HCT116 (cell line): ENCODE data around the gene NBDY. TPM values are rescaled to one million over a fixed set of nuclear protein-coding genes. Genes with fewer than 3 reads are reported as not detected.

Experiments
- ATAC-seq: fragments of 200-7000 bp; cut with Tn5 transposase; 2 replicates; pipeline ENCODE4 v1.9.1; 2020; ENCODE audit warnings: mild to moderate bottlenecking, moderate library complexity
- BruUV-seq: library from RNA; stranded (reverse); fragments of 400-500 nt; replicated peaks from 2 replicates; lab custom pipeline; 2021; lab: Mats Ljungman, UMichigan
- CTCF ChIA-PET: fragments of 300-600 bp; sonication (Branson Sonifier 250); formaldehyde crosslinking; loops from one replicate; lab custom pipeline; 2021; ENCODE audit warnings: antibody characterized with exemption; lab: Charles Lee
- POLR2A ChIA-PET: fragments of 300-600, 350-600 bp; sonication (Branson Sonifier 250); formaldehyde crosslinking; loops from one replicate; lab custom pipeline; 2021; ENCODE audit warnings: antibody characterized with exemption; lab: Charles Lee
- RAD21 ChIA-PET, 2 experiments: fragments of 300-600 bp; sonication (Branson Sonifier 250); formaldehyde crosslinking; loops; one replicate each; lab custom pipeline; 2023; ENCODE audit warnings: low total read pairs in 2 of 2; ENCODE audit not compliant: uncharacterized antibody in 2 of 2, unreplicated experiment in 2 of 2, low non-redundant PET in 1 of 2; lab: Charles Lee
- DNase-seq: peaks from one replicate; pipeline ENCODE4 v3.0.0-alpha.2; 2010; ENCODE audit warnings: low read depth, low spot score
- H2AFZ ChIP-seq: fragments of 200-600 bp; shearing (Covaris generic), sonication (generic); 2 replicates; pipeline ENCODE4 v1.6.1; 2017; ENCODE audit warnings: low read depth, mixed run types, mixed read lengths, antibody characterized with exemption, low read length; ENCODE audit not compliant: poor library complexity, severe bottlenecking
- H3K27ac ChIP-seq: 2 replicates; pipeline ENCODE4 v1.5.1; 2012; ENCODE audit warnings: low read depth, low read length
- H3K27me3 ChIP-seq: fragments of 200-600 bp; sonication (generic); 2 replicates; pipeline ENCODE4 v1.6.1; 2016; ENCODE audit warnings: mixed run types, low read length, mixed read lengths; ENCODE audit not compliant: insufficient read depth
- H3K36me3 ChIP-seq, 2 experiments: fragments of 200-500 bp in 1 of 2; fragments of 200-600 bp in 1 of 2; sonication (Bioruptor generic) in 1 of 2; sonication (generic) in 1 of 2; 2 replicates each; pipeline versions ENCODE4 v1.5.1 to v1.6.1; 2014 to 2016; ENCODE audit warnings: low read length in 2 of 2, inconsistent platforms in 1 of 2, mixed read lengths in 1 of 2, mixed run types in 1 of 2; ENCODE audit not compliant: insufficient read depth in 2 of 2, control insufficient read depth in 1 of 2
- H3K4me1 ChIP-seq, 2 experiments: fragments of 200-600 bp in 1 of 2; sonication (generic) in 1 of 2; 2 replicates each; pipeline versions ENCODE4 v1.5.1 to v1.6.1; 2012 to 2017; ENCODE audit warnings: low read length in 2 of 2, inconsistent platforms in 1 of 2, mild to moderate bottlenecking in 1 of 2, mixed read lengths in 1 of 2, mixed run types in 1 of 2, moderate library complexity in 1 of 2; ENCODE audit not compliant: insufficient read depth in 2 of 2, control insufficient read depth in 1 of 2
- H3K4me2 ChIP-seq: fragments of 200-600 bp; sonication (generic); 2 replicates; pipeline ENCODE4 v1.6.1; 2017; ENCODE audit warnings: mixed run types, low read length, mixed read lengths
- H3K4me3 ChIP-seq, 2 experiments: fragments of 200-600 bp in 1 of 2; sonication (generic) in 1 of 2; replicated peaks in 1 of 2; 2 replicates each; pipeline ENCODE4 v1.5.1; 2011 to 2016; ENCODE audit warnings: low read length in 2 of 2, control low read depth in 1 of 2, low read depth in 1 of 2, mild to moderate bottlenecking in 1 of 2, mixed read lengths in 1 of 2, mixed run types in 1 of 2
- H3K79me2 ChIP-seq: fragments of 200-600 bp; sonication (generic); 2 replicates; pipeline ENCODE4 v1.6.1; 2017; ENCODE audit warnings: mild to moderate bottlenecking, mixed run types, low read length, moderate library complexity, mixed read lengths; ENCODE audit not compliant: insufficient read depth
- H3K9ac ChIP-seq: fragments of 200-600 bp; sonication (generic); 2 replicates; pipeline ENCODE4 v1.6.1; 2016; ENCODE audit warnings: low read length, mixed read lengths
- H3K9me2 ChIP-seq: fragments of 200-600 bp; sonication (generic), shearing (Covaris generic); 2 replicates; pipeline ENCODE4 v1.6.1; 2017; ENCODE audit warnings: mixed run types, mild to moderate bottlenecking, moderate library complexity; ENCODE audit not compliant: insufficient read depth
- H3K9me3 ChIP-seq, 2 experiments: fragments of 200-500 bp in 1 of 2; fragments of 200-600 bp in 1 of 2; sonication (Bioruptor generic) in 1 of 2; sonication (generic) in 1 of 2; 2 replicates each; pipeline ENCODE4 v1.6.1; 2014 to 2017; ENCODE audit warnings: low read length in 2 of 2, mixed read lengths in 2 of 2, inconsistent platforms in 1 of 2, low read depth in 1 of 2, mild to moderate bottlenecking in 1 of 2, mixed run types in 1 of 2, moderate library complexity in 1 of 2; ENCODE audit not compliant: control insufficient read depth in 1 of 2, insufficient read depth in 1 of 2
- H4K20me1 ChIP-seq: fragments of 200-600 bp; sonication (generic), shearing (Covaris generic); 2 replicates; pipeline ENCODE4 v1.6.1; 2017; ENCODE audit warnings: mixed run types, mild to moderate bottlenecking, moderate library complexity; ENCODE audit not compliant: insufficient read depth
- CBX3 ChIP-seq: IDR thresholded peaks from 2 replicates; pipeline ENCODE4 v1.6.1; 2012; ENCODE audit warnings: low read depth
- CEBPB ChIP-seq: IDR thresholded peaks from 2 replicates; pipeline ENCODE4 v1.6.1; 2012; ENCODE audit warnings: low read depth
- JUND ChIP-seq: IDR thresholded peaks from 2 replicates; pipeline ENCODE4 v1.6.1; 2012
- POLR2A ChIP-seq: IDR thresholded peaks from 2 replicates; pipeline ENCODE4 v1.7.0; 2011; ENCODE audit warnings: borderline replicate concordance; ENCODE audit not compliant: insufficient read depth, insufficient read length; ENCODE audit errors: extremely low read depth
- SP1 ChIP-seq: IDR thresholded peaks from 2 replicates; pipeline ENCODE4 v1.6.1; 2012; ENCODE audit warnings: low read depth
- intact Hi-C: fragments of 100-400 bp; cut with micrococcal nuclease; formaldehyde crosslinking; loops from 2 replicates; pipeline ENCODE4 v1.10.0; 2022
- total RNA-seq: library from RNA; stranded (reverse); gene quantifications from one replicate; pipeline ENCODE4 v1.2.1, GENCODE V29; 2021; ENCODE audit not compliant: unreplicated experiment
- TF ChIP-seq, protein P1 (sequence below): IDR thresholded peaks from 2 replicates; pipeline ENCODE4 v1.6.1; 2011; ENCODE audit warnings: mild to moderate bottlenecking, low read length, moderate library complexity; ENCODE audit not compliant: insufficient replicate concordance; ENCODE audit errors: extremely low read depth

The NBDY gene
- total RNA-seq, 1 experiment from 2014 or later: 65.6 TPM

DNA sequence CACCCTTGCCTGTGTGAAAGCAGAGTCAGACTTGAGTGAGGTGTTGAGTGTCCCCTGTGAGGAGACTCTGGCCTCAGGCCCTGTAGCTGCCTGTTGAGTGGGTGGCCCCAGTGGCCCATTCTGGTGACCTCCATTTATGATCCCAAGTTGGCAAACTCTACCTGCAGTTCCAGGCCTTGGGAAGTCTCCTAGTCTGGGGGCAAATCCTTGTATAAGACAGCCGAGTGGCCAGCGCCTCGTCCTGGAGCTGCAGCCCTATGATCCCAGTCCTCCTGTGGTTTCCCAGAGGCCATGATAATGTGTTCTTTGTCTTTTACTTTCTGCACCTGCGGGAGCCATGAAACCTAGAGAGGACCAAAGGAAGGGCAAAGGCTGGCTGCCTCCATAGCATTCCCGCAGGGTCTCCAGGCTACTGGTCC is 58.7 kb downstream of the NBDY start:
- no peak for DNase-seq
- no peak overlapping the region for H3K4me2 ChIP-seq

DNA sequence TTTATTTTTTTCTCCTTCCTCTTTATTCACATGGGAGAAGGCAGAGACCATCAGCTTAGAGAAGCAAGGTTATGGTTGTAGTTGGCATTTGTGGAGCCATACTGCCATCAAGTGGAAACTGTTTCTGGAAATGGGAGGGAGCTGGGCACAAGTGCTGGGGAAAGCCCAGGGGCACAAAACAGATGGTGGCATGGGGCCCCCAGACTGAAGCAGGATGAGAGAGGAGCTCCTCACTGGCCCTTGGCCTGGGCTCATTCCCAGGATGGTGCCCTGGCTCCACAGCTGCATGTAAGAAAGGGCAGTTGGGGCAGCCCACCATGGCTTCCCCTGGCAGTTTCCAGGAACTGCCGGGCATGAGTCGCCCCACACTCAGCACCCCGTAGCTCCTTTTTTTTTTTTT is 59.2 kb downstream of the NBDY start:
- Histone ChIP-seq H3K27me3 (no peaks in the 10 kb centered on the region), H3K4me2 (no peak overlapping the region), H3K27ac (no peak overlapping the region), H3K36me3 (no peaks in the 10 kb centered on the region; a peak in 1 of 4 replicates), H3K4me1 (no peaks in the 10 kb centered on the region), H3K9me3 (no peaks in the 10 kb centered on the region), H3K79me2 (no peaks in the 10 kb centered on the region), H3K4me3 (no peak overlapping the region), H4K20me1 (no peaks in the 10 kb centered on the region), H2AFZ (no peak overlapping the region), H3K9me2 (no peaks in the 10 kb centered on the region), H3K9ac (no peak overlapping the region)
- ChIA-PET RAD21 (no interaction called here), POLR2A (no interaction called here), CTCF (interaction anchor here (1.6 kb wide), 1 partner anchor 190 kb away, joined by 8 read pairs; no protein-coding TSS in a partner anchor)
- DNase-seq: no peak
- intact Hi-C loops: no loop called here
- BruUV-seq: no TSS peak
- TF ChIP-seq CBX3 (no peak), JUND (no peak)
- no peak for ATAC-seq

More for the DNA sequence above, 58.7 kb downstream of the NBDY start:
- CTCF ChIA-PET: interaction anchor here (1.6 kb wide), 1 partner anchor 190 kb away, joined by 8 read pairs; no protein-coding TSS in a partner anchor
- no peak overlapping the region for H3K9ac ChIP-seq
- no peaks in the 10 kb centered on the region for H3K9me2 ChIP-seq
- intact Hi-C loops: no loop called here
- H2AFZ ChIP-seq: no peak overlapping the region
- no peaks in the 10 kb centered on the region for H3K27me3 ChIP-seq
- H3K36me3 ChIP-seq: no peaks in the 10 kb centered on the region; a peak in 1 of 4 replicates
- H3K4me1 ChIP-seq: no peaks in the 10 kb centered on the region
- POLR2A ChIA-PET: no interaction called here
- ATAC-seq: no peak
- H3K79me2 ChIP-seq: no peaks in the 10 kb centered on the region
- RAD21 ChIA-PET: no interaction called here
- no peak overlapping the region for H3K27ac ChIP-seq
- no peak overlapping the region for H3K4me3 ChIP-seq
- no peak for TF ChIP-seq POLR2A
- no peak for TF ChIP-seq CEBPB
- TF ChIP-seq, protein P1, sequence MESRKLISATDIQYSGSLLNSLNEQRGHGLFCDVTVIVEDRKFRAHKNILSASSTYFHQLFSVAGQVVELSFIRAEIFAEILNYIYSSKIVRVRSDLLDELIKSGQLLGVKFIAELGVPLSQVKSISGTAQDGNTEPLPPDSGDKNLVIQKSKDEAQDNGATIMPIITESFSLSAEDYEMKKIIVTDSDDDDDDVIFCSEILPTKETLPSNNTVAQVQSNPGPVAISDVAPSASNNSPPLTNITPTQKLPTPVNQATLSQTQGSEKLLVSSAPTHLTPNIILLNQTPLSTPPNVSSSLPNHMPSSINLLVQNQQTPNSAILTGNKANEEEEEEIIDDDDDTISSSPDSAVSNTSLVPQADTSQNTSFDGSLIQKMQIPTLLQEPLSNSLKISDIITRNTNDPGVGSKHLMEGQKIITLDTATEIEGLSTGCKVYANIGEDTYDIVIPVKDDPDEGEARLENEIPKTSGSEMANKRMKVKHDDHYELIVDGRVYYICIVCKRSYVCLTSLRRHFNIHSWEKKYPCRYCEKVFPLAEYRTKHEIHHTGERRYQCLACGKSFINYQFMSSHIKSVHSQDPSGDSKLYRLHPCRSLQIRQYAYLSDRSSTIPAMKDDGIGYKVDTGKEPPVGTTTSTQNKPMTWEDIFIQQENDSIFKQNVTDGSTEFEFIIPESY: no peak
- no peak for TF ChIP-seq CBX3
- no peak for TF ChIP-seq SP1
- no peaks in the 10 kb centered on the region for H4K20me1 ChIP-seq
- H3K9me3 ChIP-seq: no peaks in the 10 kb centered on the region
- BruUV-seq: no TSS peak
